Upper lobe of left lung (tissue), 6 donors: ENCODE measurements around the gene SLC13A3. TPM values are rescaled to one million over a fixed set of nuclear protein-coding genes. Genes with fewer than 3 reads are reported as not detected.

Experiments used
- ATAC-seq, 2 donors: fragments of 200-7000 bp; cut with Tn5 transposase; one replicate each; pipeline ENCODE4 v1.9.1; 2022; ENCODE audit warnings: mild to moderate bottlenecking in 2 of 2, moderate library complexity in 2 of 2; ENCODE audit not compliant: low FRiP score in 2 of 2
- DNase-seq, 2 donors: peaks; one replicate each; pipeline ENCODE4 v3.0.0-alpha.2; 2019 to 2020
- H3K27ac ChIP-seq, 4 donors: fragments of 200-600 bp; sonication (generic); one replicate each; pipeline ENCODE4 v1.5.1; 2016 to 2019
- H3K27me3 ChIP-seq, 4 donors: fragments of 200-600 bp; sonication (generic); one replicate each; pipeline ENCODE4 v1.5.1; 2017 to 2019
- H3K36me3 ChIP-seq, 4 donors: fragments of 200-600 bp; sonication (generic); one replicate each; pipeline ENCODE4 v1.5.1; 2016 to 2019
- H3K4me1 ChIP-seq, 4 donors: fragments of 200-600 bp; sonication (generic); one replicate each; pipeline ENCODE4 v1.5.1; 2018 to 2019
- H3K4me3 ChIP-seq, 4 donors: fragments of 200-600 bp; sonication (generic); one replicate each; pipeline ENCODE4 v1.5.1; 2017 to 2019; ENCODE audit warnings: mild to moderate bottlenecking in 2 of 4, moderate library complexity in 1 of 4
- H3K9me3 ChIP-seq, 4 donors: fragments of 200-600 bp; sonication (generic); one replicate each; pipeline ENCODE4 v1.5.1; 2018 to 2019
- CTCF ChIP-seq, 6 experiments: fragments of 450-650 bp in 4 of 6; fragments of 200-600 bp in 2 of 6; sonication (generic) in 2 of 6; IDR thresholded peaks; one replicate each; pipeline ENCODE4 v1.5.1; 2016 to 2019; ENCODE audit warnings: antibody characterized with exemption in 6 of 6
- EP300 ChIP-seq, 4 donors: sonication (generic); formaldehyde crosslinking; IDR thresholded peaks; one replicate each; pipeline ENCODE4 v1.5.1; 2017; ENCODE audit warnings: antibody characterized with exemption in 4 of 4, control low read depth in 2 of 4
- POLR2A ChIP-seq, 4 donors: fragments of 450-650 bp; IDR thresholded peaks; one replicate each; pipeline ENCODE4 v1.5.1; 2016 to 2017; ENCODE audit warnings: antibody characterized with exemption in 4 of 4, mild to moderate bottlenecking in 2 of 4
- POLR2AphosphoS5 ChIP-seq, 2 donors: sonication (generic); formaldehyde crosslinking; IDR thresholded peaks; one replicate each; pipeline ENCODE4 v1.5.1; 2017; ENCODE audit warnings: antibody characterized with exemption in 2 of 2
- WGBS, 2 donors: methylation state at CpG; one replicate each; pipeline ENCODE4 v1.1.5; 2017 to 2018; 5-methylcytosine and 5-hydroxymethylcytosine counted together
- total RNA-seq, 6 donors: library from RNA; depleted of rRNA in 4 of 6; stranded (reverse); fragments of >200 nt in 4 of 6; gene quantifications; one replicate each; pipeline versions ENCODE4 v1.1.0 to v1.2.1, GENCODE V29; 2016 to 2021
- donor health status: DM: no; HTN: no; CAD: no; lungs with moderate emphysema.
- donor health status: DM: no; HTN: yes; CAD: no; lungs with severe emphysema.

Gene SLC13A3
- total RNA-seq, 6 donors from 2014 or later: 0.88 to 11.5 (median 1.3) TPM

GRCh38 chr20:46519471-46520068 is 131.7 kb downstream of the SLC13A3 start:
- Histone ChIP-seq H3K9me3 (no peaks in the 10 kb centered on the region), H3K27me3 (no peaks in the 10 kb centered on the region)

GRCh38 chr20:46512943-46513844 is 138.1 kb downstream of the SLC13A3 start, which contains the start of gene ZNF334:
ZNF334 (minus strand) TSS chr20:46513559; CDS start chr20:46512102, 1,457 bp downstream.
- Histone ChIP-seq H3K27me3 (no peaks in the 10 kb centered on the region), H3K4me1 (peaks cover 0 to 13% (median 4%) of the 10 kb centered on the region in 4 donors), H3K27ac (peak within 1 kb of the TSS in 3 of 4 donors; percentile 57 to 82 (median 66)), H3K36me3 (no peaks in the 10 kb centered on the region), H3K4me3 (peak within 1 kb of the TSS; percentile 63 to 79 (median 65)), H3K9me3 (no peaks in the 10 kb centered on the region)
- ATAC-seq (peak; percentile 87 to 89), DNase-seq (peak; percentile 65 to 88)
- TF ChIP-seq EP300 (IDR thresholded peaks at IDR 0.05): no peak
- no peak for TF ChIP-seq CTCF (IDR thresholded peaks at IDR 0.05)
- peak; percentile 21 to 50 for TF ChIP-seq POLR2AphosphoS5 (IDR thresholded peaks at IDR 0.05)
- peak in 2 of 4 donors; percentile 28 to 57 for TF ChIP-seq POLR2A (IDR thresholded peaks at IDR 0.05)
- 4 to 8% methylated on average over 20 to 44 of the region's 49 CpGs for WGBS, 2 donors

More at GRCh38 chr20:46519471-46520068, 131.7 kb downstream of the SLC13A3 start:
- Histone ChIP-seq H3K27ac (no peak overlapping the region), H3K4me3 (no peak overlapping the region), H3K36me3 (no peaks in the 10 kb centered on the region), H3K4me1 (no peaks in the 10 kb centered on the region)
- DNase-seq: no peak
- 68 to 69% methylated on average over 3 of the region's 3 CpGs for WGBS, 2 donors
- ATAC-seq: no peak
- TF ChIP-seq CTCF (IDR thresholded peaks at IDR 0.05) (no peak), POLR2AphosphoS5 (IDR thresholded peaks at IDR 0.05) (no peak), EP300 (IDR thresholded peaks at IDR 0.05) (no peak)

GRCh38 chr20:46509523-46509922 is 141.7 kb downstream of the SLC13A3 start:
- H3K36me3 ChIP-seq: no peaks in the 10 kb centered on the region
- ATAC-seq (no peak), DNase-seq (no peak)
- H3K9me3 ChIP-seq: no peaks in the 10 kb centered on the region
- peaks cover 0 to 13% (median 4%) of the 10 kb centered on the region in 4 donors for H3K4me1 ChIP-seq
- H3K27ac ChIP-seq: no peak overlapping the region
- 56 to 61% methylated on average over 2 of the region's 2 CpGs for WGBS, 2 donors
- TF ChIP-seq POLR2A (IDR thresholded peaks at IDR 0.05): no peak
- no peak for TF ChIP-seq EP300 (IDR thresholded peaks at IDR 0.05)
- no peak for TF ChIP-seq POLR2AphosphoS5 (IDR thresholded peaks at IDR 0.05)
- TF ChIP-seq CTCF (IDR thresholded peaks at IDR 0.05): no peak
- no peak overlapping the region for H3K4me3 ChIP-seq
- H3K27me3 ChIP-seq: no peaks in the 10 kb centered on the region

Other genes starting within 250 kb of the SLC13A3 start
- 100 to 1,000 TPM in 1 of 6 donors, 10 to 100 TPM in 5; 36.4 to 103 (median 46.3) TPM for gene ELMO2, start 244.8 kb downstream of the SLC13A3 start, total RNA-seq
- 10 to 100 TPM in 2 of 6 donors, 1 to 10 TPM in 4; 1.9 to 27.2 (median 5.2) TPM for gene ZNF334, start 137.9 kb downstream of the SLC13A3 start, total RNA-seq
- not detected for gene OCSTAMP, start 100.8 kb downstream of the SLC13A3 start, total RNA-seq
- gene TP53RK, start 38.0 kb upstream of the SLC13A3 start, total RNA-seq: 10 to 100 TPM in 4 of 6 donors, 1 to 10 TPM in 2; 8.1 to 21.9 (median 12.5) TPM
- gene SLC2A10, start 58.2 kb upstream of the SLC13A3 start, total RNA-seq: 10 to 100 TPM in 4 of 6 donors, 1 to 10 TPM in 2; 5.5 to 93.2 (median 13.8) TPM
- 1 to 10 TPM in 5 of 6 donors, under 1 TPM in 1; 0.66 to 9.4 (median 3.0) TPM for gene EYA2, start 243.4 kb upstream of the SLC13A3 start, total RNA-seq